ENCODE measurements around the gene SPART. TPM values are rescaled to one million over a fixed set of nuclear protein-coding genes. Genes with fewer than 3 reads are reported as not detected.

Gene SPART
- total RNA-seq, 2 experiments from 2014 or later: 23.6 to 24.0 TPM

- no peaks in the 10 kb centered on the region for H3K36me3 Mint-ChIP-seq (ENCODE audit: low read depth)
- POLR2A ChIA-PET: no interaction called here
- no peak overlapping the region for H3K4me3 Mint-ChIP-seq
- no peak for DNase-seq
- CTCF ChIA-PET: no interaction called here
- H3K27ac Mint-ChIP-seq: no peak overlapping the region
- H3K9me3 Mint-ChIP-seq: peaks cover 7% of the 10 kb centered on the region
- peaks cover 8% of the 10 kb centered on the region for H3K4me1 Mint-ChIP-seq
- peaks cover 29% of the 10 kb centered on the region for H3K27me3 Mint-ChIP-seq
These were observed 52.1 kb downstream of the SPART start for GRCh38 chr13:36294096-36294495.

- Mint-ChIP-seq H3K27me3 (peaks cover 25% of the 10 kb centered on the region), H3K4me1 (peaks cover 8% of the 10 kb centered on the region), H3K9me3 (peaks cover 7% of the 10 kb centered on the region), H3K4me3 (no peak overlapping the region), H3K36me3 (ENCODE audit: low read depth) (no peaks in the 10 kb centered on the region), H3K27ac (no peak overlapping the region)
- ChIA-PET POLR2A (no interaction called here), CTCF (no interaction called here)
- no peak for DNase-seq
These were observed 52.7 kb downstream of the SPART start for GRCh38 chr13:36293497-36293896.

GRCh38 chr13:36288794-36289391 lies 57.3 kb downstream of the SPART start:
- Mint-ChIP-seq H3K36me3 (ENCODE audit: low read depth) (no peaks in the 10 kb centered on the region), H3K27ac (no peak overlapping the region), H3K27me3 (peaks cover 5% of the 10 kb centered on the region), H3K4me3 (no peak overlapping the region), H3K4me1 (no peaks in the 10 kb centered on the region), H3K9me3 (peaks cover 7% of the 10 kb centered on the region)
- CTCF ChIA-PET: no interaction called here
- POLR2A ChIA-PET: no interaction called here
- DNase-seq: no peak

- Mint-ChIP-seq H3K36me3 (ENCODE audit: low read depth) (no peaks in the 10 kb centered on the region), H3K9me3 (peaks cover 7% of the 10 kb centered on the region), H3K4me1 (no peaks in the 10 kb centered on the region), H3K27ac (no peak overlapping the region), H3K27me3 (peaks cover 2% of the 10 kb centered on the region), H3K4me3 (no peak overlapping the region)
- CTCF ChIA-PET: no interaction called here
- POLR2A ChIA-PET: no interaction called here
- no peak for DNase-seq
These were observed 60.2 kb downstream of the SPART start for GRCh38 chr13:36286006-36286405.

GRCh38 chr13:36282821-36283432 lies 63.3 kb downstream of the SPART start:
- Mint-ChIP-seq H3K4me1 (no peaks in the 10 kb centered on the region), H3K9me3 (no peaks in the 10 kb centered on the region), H3K27ac (no peak overlapping the region), H3K27me3 (peaks cover 3% of the 10 kb centered on the region), H3K36me3 (ENCODE audit: low read depth) (no peaks in the 10 kb centered on the region), H3K4me3 (no peak overlapping the region)
- CTCF ChIA-PET: interaction anchor here (0.7 to 2.4 kb wide), 12 partner anchors 9 to 453 kb away, joined by 3 to 5 read pairs (median 4); partner anchors contain the start of gene SPART
- POLR2A ChIA-PET: no interaction called here
- DNase-seq: no peak

GRCh38 chr13:36275190-36276002 lies 70.8 kb downstream of the SPART start:
- CTCF ChIA-PET: interaction anchor here (0.7 to 1.7 kb wide), 3 partner anchors 169 to 298 kb away, joined by 3 to 4 read pairs (median 4); no protein-coding TSS in a partner anchor
- H3K4me1 Mint-ChIP-seq: no peaks in the 10 kb centered on the region
- no peak overlapping the region for H3K4me3 Mint-ChIP-seq
- POLR2A ChIA-PET: no interaction called here
- H3K36me3 Mint-ChIP-seq (ENCODE audit: low read depth): no peaks in the 10 kb centered on the region
- peaks cover 3% of the 10 kb centered on the region for H3K27me3 Mint-ChIP-seq
- no peak overlapping the region for H3K27ac Mint-ChIP-seq
- no peaks in the 10 kb centered on the region for H3K9me3 Mint-ChIP-seq
- no peak for DNase-seq

GRCh38 chr13:36273431-36273830 lies 72.8 kb downstream of the SPART start:
- ChIA-PET CTCF (interaction anchor here (1.9 kb wide), 1 partner anchor 9 kb away, joined by 5 read pairs; no protein-coding TSS in a partner anchor), POLR2A (no interaction called here)
- Mint-ChIP-seq H3K9me3 (no peaks in the 10 kb centered on the region), H3K36me3 (ENCODE audit: low read depth) (no peaks in the 10 kb centered on the region), H3K4me1 (no peaks in the 10 kb centered on the region), H3K27ac (no peak overlapping the region), H3K27me3 (peaks cover 9% of the 10 kb centered on the region), H3K4me3 (no peak overlapping the region)
- no peak for DNase-seq

- POLR2A ChIA-PET: no interaction called here
- CTCF ChIA-PET: no interaction called here
- no peaks in the 10 kb centered on the region for H3K9me3 Mint-ChIP-seq
- no peaks in the 10 kb centered on the region for H3K36me3 Mint-ChIP-seq (ENCODE audit: low read depth)
- no peak for DNase-seq
- H3K27ac Mint-ChIP-seq: no peak overlapping the region
- H3K4me3 Mint-ChIP-seq: no peak overlapping the region
- no peaks in the 10 kb centered on the region for H3K27me3 Mint-ChIP-seq
- H3K4me1 Mint-ChIP-seq: no peaks in the 10 kb centered on the region
These were observed 84.2 kb downstream of the SPART start for GRCh38 chr13:36261976-36262375.

GRCh38 chr13:36261011-36261410 lies 85.2 kb downstream of the SPART start:
- CTCF ChIA-PET: no interaction called here
- H3K9me3 Mint-ChIP-seq: no peaks in the 10 kb centered on the region
- no peak for DNase-seq
- H3K27me3 Mint-ChIP-seq: no peaks in the 10 kb centered on the region
- no peak overlapping the region for H3K4me3 Mint-ChIP-seq
- H3K27ac Mint-ChIP-seq: no peak overlapping the region
- H3K36me3 Mint-ChIP-seq (ENCODE audit: low read depth): no peaks in the 10 kb centered on the region
- no peaks in the 10 kb centered on the region for H3K4me1 Mint-ChIP-seq
- POLR2A ChIA-PET: no interaction called here

- H3K9me3 Mint-ChIP-seq: no peaks in the 10 kb centered on the region
- POLR2A ChIA-PET: no interaction called here
- DNase-seq: no peak
- H3K27ac Mint-ChIP-seq: no peak overlapping the region
- no peaks in the 10 kb centered on the region for H3K36me3 Mint-ChIP-seq (ENCODE audit: low read depth)
- no peaks in the 10 kb centered on the region for H3K27me3 Mint-ChIP-seq
- no peak overlapping the region for H3K4me3 Mint-ChIP-seq
- H3K4me1 Mint-ChIP-seq: no peaks in the 10 kb centered on the region
- CTCF ChIA-PET: no interaction called here
These were observed 86.6 kb downstream of the SPART start for GRCh38 chr13:36259361-36260137.

- H3K9me3 Mint-ChIP-seq: no peaks in the 10 kb centered on the region
- no peak for DNase-seq
- H3K27ac Mint-ChIP-seq: no peak overlapping the region
- no peaks in the 10 kb centered on the region for H3K36me3 Mint-ChIP-seq (ENCODE audit: low read depth)
- no peaks in the 10 kb centered on the region for H3K4me1 Mint-ChIP-seq
- H3K27me3 Mint-ChIP-seq: no peaks in the 10 kb centered on the region
- POLR2A ChIA-PET: no interaction called here
- CTCF ChIA-PET: no interaction called here
- H3K4me3 Mint-ChIP-seq: no peak overlapping the region
These were observed 87.4 kb downstream of the SPART start for GRCh38 chr13:36258831-36259230.

Measured in activated CD4-positive, alpha-beta memory T cell treated with anti-CD3 and anti-CD28 coated beads, Interleukin-2, amount 10 ng/mL, durations not matched to agents 7 days and 5 days (primary cell).